Stimulated activated effector memory CD8-positive, alpha-beta T cell treated with anti-CD3 and anti-CD28 coated beads, Interleukin-12 subunit alpha, Interleukin-12 subunit beta, amount 100 ng/mL, for 72 hours (primary cell): ENCODE data around the gene MEGF11.

ENCODE experiments used
- ATAC-seq: fragments of 150-1000 bp; cut with Tn5 transposase; 2 replicates; pipeline ENCODE4 v1.10.0; 2021
- DNase-seq, 2 donors: peaks; one replicate each; pipeline ENCODE4 v3.0.0; 2021 to 2022; ENCODE audit warnings: low spot score in 2 of 2
- H3K27ac Mint-ChIP-seq: one replicate; pipeline ENCODE4 v1.8.0; 2022; ENCODE audit warnings: mild to moderate bottlenecking, mixed read lengths
- H3K36me3 Mint-ChIP-seq: one replicate; pipeline ENCODE4 v1.8.0; 2022; ENCODE audit warnings: mild to moderate bottlenecking, mixed read lengths
- H3K4me1 Mint-ChIP-seq: one replicate; pipeline ENCODE4 v1.8.0; 2022; ENCODE audit warnings: mixed read lengths
- H3K4me3 Mint-ChIP-seq: one replicate; pipeline ENCODE4 v1.8.0; 2022; ENCODE audit warnings: mild to moderate bottlenecking, mixed read lengths
- H3K9me3 Mint-ChIP-seq: one replicate; pipeline ENCODE4 v1.8.0; 2022; ENCODE audit warnings: mixed read lengths

MEGF11 gene

DNA sequence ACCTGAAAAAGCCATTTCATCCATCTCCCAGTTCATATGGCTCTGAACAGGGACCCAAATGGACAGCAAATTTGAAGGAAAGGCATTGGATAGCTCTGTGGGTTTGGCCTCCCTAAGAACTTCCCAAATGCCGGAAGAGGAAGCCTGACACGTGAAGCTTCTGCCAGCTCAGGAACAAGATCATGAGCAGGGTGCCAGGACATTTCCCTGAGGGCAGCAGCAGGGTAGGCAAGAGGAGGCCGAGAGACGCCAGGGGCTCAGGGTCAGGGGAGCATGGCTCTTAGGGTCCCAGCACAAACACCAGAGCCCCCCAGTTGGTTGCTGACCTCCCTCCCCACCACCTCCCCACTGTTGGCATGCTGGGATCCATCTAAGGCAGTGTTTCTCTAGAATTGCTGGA is 187.5 kb downstream of the MEGF11 start:
- Mint-ChIP-seq H3K4me1 (no peaks in the 10 kb centered on the region), H3K36me3 (no peaks in the 10 kb centered on the region), H3K9me3 (no peaks in the 10 kb centered on the region), H3K4me3 (no peak overlapping the region), H3K27ac (no peak overlapping the region)
- DNase-seq, result no peak
- no peak for ATAC-seq

DNA sequence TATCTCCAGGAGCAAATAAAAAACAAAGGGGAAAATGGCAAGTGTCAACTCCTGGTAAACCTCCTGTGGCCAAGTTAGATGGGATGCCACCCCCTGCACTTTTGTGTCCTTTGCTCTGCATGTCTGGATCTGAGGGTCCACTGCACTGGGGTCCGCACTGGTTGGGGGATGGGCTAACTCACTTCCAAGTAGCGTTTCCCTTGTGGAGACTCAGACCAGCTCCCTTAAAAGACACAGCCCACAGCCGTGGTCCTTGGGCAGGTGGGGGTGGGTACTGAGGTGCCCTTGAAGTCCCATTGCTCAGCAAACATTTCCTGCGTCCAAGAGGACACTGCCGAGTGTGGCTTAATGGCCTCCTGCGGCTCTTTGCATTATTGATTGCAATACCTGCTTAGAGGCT is 188.2 kb downstream of the MEGF11 start:
- ATAC-seq, result no peak
- H3K4me3 Mint-ChIP-seq, result no peak overlapping the region
- DNase-seq, result no peak

DNA sequence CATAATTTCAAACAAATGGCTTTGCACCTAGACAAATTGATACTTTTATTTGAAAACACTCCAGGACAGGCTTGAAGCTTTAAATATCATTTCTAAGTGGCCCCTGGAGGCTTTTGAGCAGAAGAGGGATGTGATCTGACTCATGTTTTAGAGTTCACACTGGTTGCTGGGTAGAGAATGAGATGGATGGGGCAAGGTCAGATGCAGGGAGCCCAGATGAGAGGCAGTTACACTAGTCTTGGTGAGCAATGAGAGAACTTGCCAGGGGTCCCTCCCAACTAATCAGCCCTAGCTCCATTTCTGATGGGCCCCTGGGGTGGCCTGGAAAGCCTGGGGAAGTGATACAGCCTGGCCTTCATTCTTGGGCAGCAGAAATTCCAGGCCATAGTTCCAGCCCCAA is 190.4 kb downstream of the MEGF11 start:
- Mint-ChIP-seq H3K9me3 (no peaks in the 10 kb centered on the region), H3K27ac (no peak overlapping the region), H3K4me3 (no peak overlapping the region), H3K36me3 (no peaks in the 10 kb centered on the region), H3K4me1 (no peaks in the 10 kb centered on the region)
- DNase-seq, result no peak
- ATAC-seq, result no peak

More for the DNA sequence above, 188.2 kb downstream of the MEGF11 start:
- Mint-ChIP-seq H3K4me1 (no peaks in the 10 kb centered on the region), H3K36me3 (no peaks in the 10 kb centered on the region), H3K27ac (no peak overlapping the region), H3K9me3 (no peaks in the 10 kb centered on the region)

DNA sequence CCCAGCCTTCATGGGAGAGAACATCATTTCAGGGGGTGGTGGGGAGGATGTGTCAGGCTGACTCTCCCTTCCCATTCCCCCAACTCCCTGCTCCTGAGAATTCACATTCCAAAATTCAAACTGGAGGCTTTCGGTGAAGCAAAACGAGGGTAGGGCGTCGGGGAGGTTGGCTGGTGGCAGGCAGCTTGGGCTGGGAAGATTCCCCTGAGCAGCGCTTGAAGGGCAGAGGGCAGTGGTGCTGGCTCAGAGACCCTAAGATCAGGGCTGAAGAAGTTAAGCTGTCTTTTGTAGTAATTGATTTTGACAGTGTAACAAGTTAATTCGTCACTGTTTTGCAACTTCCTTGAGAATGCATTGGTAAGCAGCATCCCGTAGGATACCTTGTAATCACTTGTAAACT is 196.5 kb downstream of the MEGF11 start:
- Mint-ChIP-seq H3K4me1 (no peaks in the 10 kb centered on the region), H3K9me3 (no peaks in the 10 kb centered on the region), H3K4me3 (no peak overlapping the region), H3K27ac (no peak overlapping the region), H3K36me3 (no peaks in the 10 kb centered on the region)
- DNase-seq (no peak), ATAC-seq (no peak)

DNA sequence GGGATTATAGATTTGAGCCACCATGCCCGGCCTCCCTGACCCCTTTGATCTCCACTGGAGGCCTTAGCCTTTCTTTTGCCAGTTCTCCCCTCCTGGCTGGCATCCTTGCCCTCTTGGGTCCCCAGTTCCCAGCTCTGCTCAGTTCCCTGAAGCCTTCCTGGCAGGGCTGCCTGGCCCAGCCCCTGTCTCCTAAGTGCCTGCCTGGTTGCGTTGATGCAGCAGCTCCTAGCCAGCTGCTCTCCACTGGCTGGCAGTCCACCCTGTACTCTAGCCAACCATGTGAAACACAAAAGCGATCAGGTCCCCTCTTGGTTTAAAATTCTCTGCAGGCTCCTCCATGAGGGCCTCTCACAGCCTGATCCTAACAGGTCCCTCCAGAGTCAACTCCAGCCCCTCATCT is 199.6 kb downstream of the MEGF11 start:
- DNase-seq (no peak), ATAC-seq (no peak)
- Mint-ChIP-seq H3K36me3 (no peaks in the 10 kb centered on the region), H3K27ac (no peak overlapping the region), H3K4me1 (no peaks in the 10 kb centered on the region), H3K9me3 (no peaks in the 10 kb centered on the region), H3K4me3 (no peak overlapping the region)

DNA sequence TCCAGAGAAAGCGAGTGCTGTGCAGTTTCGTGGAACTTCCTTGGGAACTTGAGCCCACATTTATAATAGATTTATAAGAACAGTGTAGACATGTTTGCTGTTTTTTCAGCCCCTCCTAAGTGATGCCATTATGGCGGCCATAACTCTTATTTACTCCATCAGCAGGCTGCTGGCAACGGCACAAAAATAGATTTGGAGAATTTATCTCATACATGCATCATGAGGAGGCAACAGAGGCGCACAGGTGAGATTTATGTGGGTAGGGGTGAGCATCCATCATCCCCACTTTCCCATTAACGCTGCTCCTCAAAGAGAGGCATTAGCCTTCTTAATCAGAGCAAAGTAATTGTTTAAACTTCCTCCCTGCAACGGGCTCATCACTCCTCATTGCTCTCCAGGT is 201.7 kb downstream of the MEGF11 start:
- ATAC-seq, result no peak
- Mint-ChIP-seq H3K27ac (no peak overlapping the region), H3K9me3 (no peaks in the 10 kb centered on the region), H3K4me1 (no peaks in the 10 kb centered on the region), H3K36me3 (no peaks in the 10 kb centered on the region), H3K4me3 (no peak overlapping the region)
- DNase-seq, result no peak

DNA sequence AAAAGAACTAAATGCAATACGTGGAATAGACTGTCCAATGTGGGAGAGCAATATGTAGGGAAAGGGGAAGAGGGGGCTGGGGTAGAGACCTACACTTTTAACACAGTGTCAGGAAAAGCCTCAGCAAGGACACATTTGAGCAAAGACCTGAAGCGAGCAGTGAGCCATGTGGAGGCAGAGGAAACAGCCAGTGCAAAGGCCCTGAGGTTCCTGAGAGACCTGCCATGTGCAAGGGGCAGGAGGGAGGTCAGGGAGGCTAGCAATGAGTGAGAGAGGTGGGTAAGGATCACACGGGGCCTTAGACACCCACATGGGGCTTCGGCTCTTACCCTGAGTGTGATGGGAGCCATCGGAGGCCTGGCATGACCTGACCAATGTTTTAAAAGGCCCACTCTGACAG is 203.3 kb downstream of the MEGF11 start:
- DNase-seq (no peak), ATAC-seq (no peak)
- Mint-ChIP-seq H3K9me3 (no peaks in the 10 kb centered on the region), H3K27ac (no peak overlapping the region), H3K36me3 (no peaks in the 10 kb centered on the region), H3K4me3 (no peak overlapping the region), H3K4me1 (no peaks in the 10 kb centered on the region)

DNA sequence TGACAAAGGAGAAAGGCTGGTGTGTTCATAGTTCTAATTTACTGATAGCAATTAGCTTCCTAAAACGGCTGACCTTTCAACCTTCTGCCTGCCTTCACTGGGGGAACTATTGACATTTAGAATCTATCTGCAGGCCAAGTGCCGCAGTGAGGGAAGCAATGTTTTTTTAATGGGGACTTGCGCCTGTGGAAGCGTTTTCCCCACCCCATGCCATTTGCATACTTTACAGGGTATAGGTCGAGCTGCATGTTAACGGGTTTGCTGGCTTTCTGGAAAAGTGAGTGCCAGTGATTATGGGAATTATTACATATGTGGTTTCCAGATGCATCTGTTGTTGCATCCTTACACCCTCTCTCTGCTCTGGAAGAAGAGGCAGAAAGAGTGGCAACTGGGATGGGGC is 204.2 kb downstream of the MEGF11 start:
- no peak for DNase-seq
- H3K4me3 Mint-ChIP-seq, result no peak overlapping the region
- no peaks in the 10 kb centered on the region for H3K9me3 Mint-ChIP-seq
- no peaks in the 10 kb centered on the region for H3K4me1 Mint-ChIP-seq
- H3K27ac Mint-ChIP-seq, result no peak overlapping the region
- ATAC-seq, result no peak
- H3K36me3 Mint-ChIP-seq, result no peaks in the 10 kb centered on the region

DNA sequence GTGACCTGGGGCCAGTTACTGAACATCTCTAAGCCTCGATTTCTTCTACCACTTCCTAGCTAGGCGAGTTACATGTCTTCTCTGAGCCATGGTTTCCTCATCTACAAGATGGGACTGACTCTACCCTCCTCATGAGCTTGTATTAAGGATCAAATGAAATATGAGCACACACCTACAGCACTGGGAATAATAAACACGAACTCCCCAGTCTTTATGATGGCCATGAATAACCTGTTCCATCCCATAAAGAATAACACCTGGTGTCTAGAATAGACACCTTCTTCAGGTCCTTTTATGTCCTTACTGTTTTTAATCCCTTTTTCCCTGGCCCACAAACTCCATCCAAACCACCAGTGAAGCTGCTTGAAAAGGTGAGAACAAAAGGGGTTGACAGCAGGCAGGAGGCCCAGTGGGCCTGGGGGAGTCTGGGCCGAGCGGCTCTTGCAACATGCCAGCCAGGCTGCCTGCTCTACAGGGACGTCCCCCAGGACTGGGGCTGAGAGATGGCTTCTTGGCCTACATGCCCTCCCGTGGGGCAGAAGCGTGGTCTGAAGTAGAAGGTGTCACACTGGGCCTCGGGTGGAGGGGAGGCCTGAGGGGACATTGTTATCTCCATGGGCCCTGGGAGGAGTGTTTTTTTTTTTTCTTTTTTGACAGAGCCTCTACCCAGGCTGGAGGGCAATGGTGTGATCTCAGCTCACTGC is 206.1 kb downstream of the MEGF11 start:
- Mint-ChIP-seq H3K9me3 (no peaks in the 10 kb centered on the region), H3K36me3 (no peaks in the 10 kb centered on the region), H3K4me1 (no peaks in the 10 kb centered on the region), H3K4me3 (no peak overlapping the region), H3K27ac (no peak overlapping the region)
- ATAC-seq (no peak), DNase-seq (no peak)

DNA sequence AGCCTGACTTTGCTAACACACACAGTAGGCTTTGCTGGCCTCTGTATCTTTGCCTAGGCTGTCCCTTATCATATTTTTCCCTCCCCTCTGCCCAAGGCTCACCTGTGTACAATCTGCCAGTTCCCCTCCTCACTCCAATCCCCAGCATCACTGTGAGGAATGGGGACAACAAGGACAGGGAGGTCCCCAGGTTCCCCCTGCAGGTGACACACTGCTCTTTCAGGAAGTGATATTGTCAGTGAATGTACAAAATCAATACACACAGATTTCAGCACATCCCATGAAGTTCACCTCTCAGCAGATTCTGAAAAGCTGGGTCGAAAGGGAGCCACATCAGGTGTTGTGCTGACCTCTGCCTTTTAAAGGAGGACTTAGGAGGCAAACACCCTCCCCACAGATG is 206.8 kb downstream of the MEGF11 start:
- no peak for ATAC-seq
- no peaks in the 10 kb centered on the region for H3K4me1 Mint-ChIP-seq
- no peak for DNase-seq
- H3K4me3 Mint-ChIP-seq, result no peak overlapping the region
- H3K27ac Mint-ChIP-seq, result peak overlapping the region; percentile 46
- no peaks in the 10 kb centered on the region for H3K9me3 Mint-ChIP-seq
- H3K36me3 Mint-ChIP-seq, result no peaks in the 10 kb centered on the region

DNA sequence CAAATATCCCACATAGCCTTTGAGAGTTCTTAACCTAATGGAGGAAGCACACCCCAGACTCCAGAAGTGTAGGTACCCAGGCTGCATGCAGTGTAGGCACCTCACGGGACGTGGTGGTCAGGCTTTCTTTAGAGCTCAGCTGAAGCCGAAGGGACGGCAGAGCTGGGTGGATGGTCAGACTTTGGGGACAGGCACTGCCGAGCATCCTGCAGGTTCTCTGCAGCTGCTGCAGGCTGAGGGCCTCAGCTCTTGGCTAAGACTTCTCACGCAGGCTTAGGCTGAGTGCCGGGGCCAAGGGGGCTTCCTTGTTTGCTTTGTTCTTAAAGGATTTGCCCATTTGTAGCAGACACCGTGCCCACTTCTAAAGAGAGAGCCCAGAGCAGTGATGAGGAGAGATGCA is 207.2 kb downstream of the MEGF11 start:
- DNase-seq (no peak), ATAC-seq (no peak)
- H3K27ac Mint-ChIP-seq, result peak overlapping the region; percentile 46
- H3K4me3 Mint-ChIP-seq, result no peak overlapping the region
- H3K36me3 Mint-ChIP-seq, result no peaks in the 10 kb centered on the region
- no peaks in the 10 kb centered on the region for H3K4me1 Mint-ChIP-seq
- no peaks in the 10 kb centered on the region for H3K9me3 Mint-ChIP-seq

DNA sequence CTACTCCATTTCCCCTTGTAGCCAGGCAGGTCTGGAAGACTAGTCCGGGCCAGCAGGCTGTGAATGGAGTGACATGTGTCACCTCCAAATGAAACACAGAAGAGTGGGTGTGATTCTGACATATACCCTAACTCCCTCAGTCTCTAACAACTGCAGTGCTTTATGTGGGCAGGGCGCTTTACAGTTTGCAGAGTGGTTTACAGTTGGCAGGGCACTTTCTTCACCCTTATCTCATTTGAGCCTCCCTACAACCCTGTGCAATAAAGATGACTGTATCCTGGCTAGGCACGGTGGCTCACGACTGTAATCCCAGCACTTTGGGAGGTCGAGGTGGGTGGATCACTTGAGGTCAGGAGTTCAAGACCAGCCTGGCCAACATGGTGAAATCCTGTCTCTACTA is 208.0 kb downstream of the MEGF11 start:
- Mint-ChIP-seq H3K4me3 (no peak overlapping the region), H3K36me3 (no peaks in the 10 kb centered on the region), H3K27ac (no peak overlapping the region), H3K4me1 (no peaks in the 10 kb centered on the region), H3K9me3 (no peaks in the 10 kb centered on the region)
- no peak for ATAC-seq
- DNase-seq, result no peak

DNA sequence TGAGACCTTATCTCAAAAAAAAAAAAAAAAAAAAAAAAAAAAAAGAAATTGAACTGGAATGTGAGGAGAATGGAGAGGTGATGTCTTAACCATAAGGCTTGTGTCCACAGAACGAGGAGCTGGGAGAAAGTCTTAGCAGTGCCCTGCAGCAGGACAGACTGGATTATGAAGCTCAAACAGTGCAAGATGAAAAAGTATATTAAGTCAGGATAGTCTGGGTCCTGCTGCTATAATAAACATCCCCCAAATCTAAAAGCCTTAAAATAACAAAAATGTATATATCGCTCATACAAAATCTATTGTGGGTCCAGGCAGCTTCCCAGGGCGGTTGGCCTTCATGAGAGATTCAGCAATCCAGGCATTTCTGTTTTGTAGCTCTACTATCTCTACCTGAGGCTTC is 208.7 kb downstream of the MEGF11 start:
- no peak overlapping the region for H3K27ac Mint-ChIP-seq
- H3K4me1 Mint-ChIP-seq, result no peaks in the 10 kb centered on the region
- ATAC-seq, result no peak
- no peak overlapping the region for H3K4me3 Mint-ChIP-seq
- no peak for DNase-seq
- H3K9me3 Mint-ChIP-seq, result no peaks in the 10 kb centered on the region
- no peaks in the 10 kb centered on the region for H3K36me3 Mint-ChIP-seq

DNA sequence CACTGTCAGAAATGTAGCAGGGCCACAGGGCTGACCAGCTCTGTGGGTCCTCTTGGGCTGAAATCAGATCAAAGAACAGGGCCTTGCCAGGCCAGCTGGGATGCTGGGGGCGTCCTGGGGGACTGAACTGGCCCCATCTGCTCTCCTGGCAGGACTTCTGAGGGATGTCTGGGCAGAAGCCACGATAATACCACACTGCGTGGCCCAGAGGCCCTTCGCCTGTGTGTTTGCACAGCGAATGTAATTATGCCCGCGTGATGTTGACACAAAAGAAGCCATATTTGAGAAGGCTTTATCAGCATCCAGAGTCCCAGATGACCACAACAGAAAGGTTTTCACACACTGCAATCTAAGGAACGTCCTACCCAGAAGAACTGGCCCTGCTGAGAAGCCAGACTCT is 210.3 kb downstream of the MEGF11 start:
- no peak overlapping the region for H3K4me3 Mint-ChIP-seq
- H3K4me1 Mint-ChIP-seq, result no peaks in the 10 kb centered on the region
- ATAC-seq, result no peak
- no peak for DNase-seq
- H3K27ac Mint-ChIP-seq, result no peak overlapping the region
- no peaks in the 10 kb centered on the region for H3K9me3 Mint-ChIP-seq
- H3K36me3 Mint-ChIP-seq, result no peaks in the 10 kb centered on the region

DNA sequence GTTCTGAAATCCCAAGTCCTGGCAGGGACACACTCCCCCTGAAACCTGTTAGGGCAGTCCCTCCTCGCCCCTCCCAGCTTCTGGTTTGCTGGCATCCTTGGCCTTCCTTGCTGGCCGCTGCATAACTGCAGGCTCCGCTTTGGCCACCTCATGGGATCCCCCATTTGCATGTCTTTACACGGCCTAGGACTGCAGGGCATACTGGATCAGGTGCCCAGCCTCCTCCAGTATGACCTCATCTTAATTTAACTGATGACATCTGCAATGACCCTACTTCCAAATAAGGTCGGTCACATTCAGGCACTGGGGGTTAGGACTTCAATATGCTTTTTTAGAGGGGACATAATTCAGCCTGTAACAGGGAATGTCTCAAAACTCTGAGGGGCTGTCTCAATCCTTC is 210.9 kb downstream of the MEGF11 start:
- Mint-ChIP-seq H3K36me3 (no peaks in the 10 kb centered on the region), H3K4me1 (no peaks in the 10 kb centered on the region), H3K4me3 (no peak overlapping the region), H3K9me3 (no peaks in the 10 kb centered on the region), H3K27ac (no peak overlapping the region)
- ATAC-seq (no peak), DNase-seq (no peak)

DNA sequence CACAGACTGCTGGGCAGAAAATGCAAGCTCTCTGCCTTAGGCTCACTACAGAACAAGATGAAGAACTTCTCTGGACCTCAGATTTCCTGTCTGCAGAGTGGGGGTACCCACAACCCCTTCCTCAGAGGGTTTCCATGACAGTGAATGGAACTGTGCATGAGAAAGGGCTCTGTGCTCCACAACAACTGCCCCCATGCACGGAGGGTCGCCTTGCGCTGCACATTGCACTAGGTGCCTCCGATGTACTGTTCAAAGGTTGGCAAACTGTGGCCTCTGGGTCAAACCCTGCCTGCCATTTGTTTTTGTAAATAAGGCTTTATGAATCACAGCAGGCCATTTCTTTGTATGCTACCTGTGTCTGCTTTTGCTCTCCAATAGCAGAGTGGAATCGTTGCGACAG is 212.3 kb downstream of the MEGF11 start:
- no peak for DNase-seq
- Mint-ChIP-seq H3K4me1 (no peaks in the 10 kb centered on the region), H3K36me3 (no peaks in the 10 kb centered on the region), H3K9me3 (no peaks in the 10 kb centered on the region), H3K4me3 (no peak overlapping the region), H3K27ac (no peak overlapping the region)
- ATAC-seq, result no peak
